ENCODE measurements around the gene SLC27A3.

SLC27A3 gene, protein sequence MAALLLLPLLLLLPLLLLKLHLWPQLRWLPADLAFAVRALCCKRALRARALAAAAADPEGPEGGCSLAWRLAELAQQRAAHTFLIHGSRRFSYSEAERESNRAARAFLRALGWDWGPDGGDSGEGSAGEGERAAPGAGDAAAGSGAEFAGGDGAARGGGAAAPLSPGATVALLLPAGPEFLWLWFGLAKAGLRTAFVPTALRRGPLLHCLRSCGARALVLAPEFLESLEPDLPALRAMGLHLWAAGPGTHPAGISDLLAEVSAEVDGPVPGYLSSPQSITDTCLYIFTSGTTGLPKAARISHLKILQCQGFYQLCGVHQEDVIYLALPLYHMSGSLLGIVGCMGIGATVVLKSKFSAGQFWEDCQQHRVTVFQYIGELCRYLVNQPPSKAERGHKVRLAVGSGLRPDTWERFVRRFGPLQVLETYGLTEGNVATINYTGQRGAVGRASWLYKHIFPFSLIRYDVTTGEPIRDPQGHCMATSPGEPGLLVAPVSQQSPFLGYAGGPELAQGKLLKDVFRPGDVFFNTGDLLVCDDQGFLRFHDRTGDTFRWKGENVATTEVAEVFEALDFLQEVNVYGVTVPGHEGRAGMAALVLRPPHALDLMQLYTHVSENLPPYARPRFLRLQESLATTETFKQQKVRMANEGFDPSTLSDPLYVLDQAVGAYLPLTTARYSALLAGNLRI

DNA sequence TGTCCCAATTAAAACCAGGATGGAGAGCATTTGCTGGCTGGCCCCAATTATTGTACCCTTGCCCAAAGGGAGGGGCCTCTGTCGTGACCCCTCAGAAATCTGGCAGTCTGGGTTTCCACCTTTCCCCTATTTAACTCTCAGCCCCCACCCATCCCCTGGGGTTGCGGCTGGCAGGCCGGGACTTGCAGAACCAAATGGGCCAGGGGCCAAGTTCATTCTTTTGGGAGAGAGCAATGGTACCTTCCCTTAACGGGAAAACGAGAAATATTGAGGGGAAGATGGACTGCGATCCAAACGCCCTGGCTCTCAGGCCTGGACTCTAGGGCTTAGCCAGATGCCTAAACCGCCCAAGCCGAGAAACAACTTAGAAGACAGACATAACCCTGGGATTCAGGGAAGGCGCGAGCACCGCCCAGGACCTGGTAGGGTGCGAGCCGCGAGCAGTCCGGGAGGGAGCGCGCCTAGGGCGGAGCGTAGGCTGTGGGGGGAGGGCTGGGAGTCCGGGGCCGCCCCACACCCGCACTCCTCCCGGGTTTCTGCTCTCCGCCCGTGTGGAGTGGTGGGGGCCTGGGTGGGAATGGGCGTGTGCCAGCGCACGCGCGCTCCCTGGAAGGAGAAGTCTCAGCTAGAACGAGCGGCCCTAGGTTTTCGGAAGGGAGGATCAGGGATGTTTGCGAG is at the start of gene SLC27A3:
SLC27A3 (plus strand) TSS at position 628 of the 678 bp plus-strand sequence. CDS start 91 bp downstream, outside the sequence.
- DNase-seq = no peak

DNA sequence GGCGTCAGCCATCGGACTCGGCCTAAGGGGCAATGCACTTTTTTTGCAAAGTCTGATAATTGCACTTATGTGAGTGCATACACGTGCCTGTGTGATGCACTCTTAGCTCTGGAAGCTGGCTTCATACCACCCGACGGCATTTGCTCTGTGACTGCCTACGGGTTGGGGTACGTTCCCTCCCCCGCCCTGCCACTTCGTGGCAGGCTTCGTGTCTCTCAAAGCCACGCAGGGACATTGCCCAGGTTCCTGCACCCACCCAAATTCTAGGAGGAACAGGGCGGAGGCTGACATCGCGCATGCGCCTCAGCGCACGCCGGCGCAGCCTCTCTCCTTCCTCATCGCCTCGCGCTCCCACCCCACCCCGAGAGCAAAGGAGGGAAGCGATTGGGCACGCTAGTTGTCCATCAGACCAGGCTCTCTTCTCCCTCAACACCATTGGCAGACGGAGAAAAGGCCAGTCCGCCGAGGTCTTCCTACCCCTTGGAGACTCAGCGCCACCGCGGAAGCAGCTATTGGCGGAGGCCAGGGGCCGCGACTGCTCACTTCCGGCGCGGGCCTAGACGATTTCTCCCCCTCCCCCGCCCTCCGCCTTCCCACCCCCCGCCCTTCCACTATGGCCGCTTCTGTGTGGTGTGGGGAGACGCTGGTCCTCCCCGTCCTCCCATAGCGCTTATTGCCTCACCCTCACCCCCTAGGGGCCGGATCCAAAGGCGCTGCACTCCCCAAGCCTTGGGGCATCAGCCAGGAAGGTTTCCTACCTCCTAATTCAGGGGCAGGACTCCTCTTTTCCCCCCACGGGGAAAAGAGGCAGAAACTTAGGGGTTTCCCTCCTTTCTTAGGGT is 47.5 kb upstream of the SLC27A3 start, which contains the start of gene INTS3:
INTS3 (plus strand) TSS at position 588 of the 842 bp plus-strand sequence. CDS start 585 bp downstream, outside the sequence.
- peak; percentile 99 for DNase-seq

GRCh38 chr1:153728305-153729066 is 46.7 kb upstream of the SLC27A3 start:
- no peak for DNase-seq

- no peak for DNase-seq
Measured at GRCh38 chr1:153730468-153730988, 44.7 kb upstream of the SLC27A3 start.

DNA sequence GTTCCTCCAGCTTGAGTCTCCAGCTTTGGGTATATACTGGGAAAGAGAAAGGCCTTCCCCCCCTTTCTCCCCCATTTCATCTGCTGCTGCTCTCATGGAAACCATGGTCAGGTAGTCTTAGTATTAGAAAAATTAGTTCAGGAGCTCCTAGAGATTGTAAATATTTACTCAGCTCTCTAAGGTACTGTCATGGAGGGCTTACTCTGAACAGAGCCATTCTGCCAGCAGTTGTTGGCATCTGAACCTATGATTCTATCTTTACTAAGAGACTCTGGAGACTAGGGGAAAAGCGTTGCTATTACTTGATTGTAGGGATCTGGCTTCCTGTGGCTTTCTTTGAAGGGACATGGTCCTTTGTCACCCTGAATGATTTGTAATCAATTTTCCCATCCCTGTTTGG is 41.2 kb upstream of the SLC27A3 start:
- no peak for DNase-seq

DNA sequence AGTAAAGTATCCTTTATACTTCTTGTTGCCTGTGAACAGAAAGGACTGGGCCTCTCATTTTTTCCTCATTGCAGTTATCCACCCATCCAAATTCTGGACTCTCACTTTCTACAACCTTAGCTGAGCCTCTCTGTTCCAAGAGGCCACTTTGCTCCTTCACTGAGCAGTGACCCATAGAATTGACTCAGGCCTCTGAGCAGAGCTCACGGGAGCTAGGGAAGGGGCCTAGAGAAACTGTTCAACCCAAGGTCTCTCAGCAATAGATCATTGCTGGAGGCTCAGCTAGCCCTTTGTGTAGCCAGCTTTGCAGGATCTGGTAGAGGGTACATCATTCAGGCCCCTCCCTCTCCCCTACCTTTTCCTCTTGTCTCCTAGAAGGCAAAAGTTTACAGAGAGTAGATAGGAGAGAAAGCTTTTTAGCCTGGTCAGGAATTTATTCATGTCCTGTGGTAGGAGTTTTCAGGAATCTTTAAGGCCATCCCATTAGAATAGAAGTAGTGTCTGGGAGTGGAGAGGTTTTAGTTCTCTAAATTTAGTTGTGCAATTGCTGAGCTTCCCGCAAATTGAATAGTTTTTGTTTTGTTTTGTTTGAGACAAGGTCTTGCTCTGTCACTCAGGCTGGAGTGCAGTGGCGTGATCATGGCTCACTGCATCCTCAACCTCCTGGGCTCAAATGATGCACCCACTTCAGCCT is 40.7 kb upstream of the SLC27A3 start:
- no peak for DNase-seq

DNA sequence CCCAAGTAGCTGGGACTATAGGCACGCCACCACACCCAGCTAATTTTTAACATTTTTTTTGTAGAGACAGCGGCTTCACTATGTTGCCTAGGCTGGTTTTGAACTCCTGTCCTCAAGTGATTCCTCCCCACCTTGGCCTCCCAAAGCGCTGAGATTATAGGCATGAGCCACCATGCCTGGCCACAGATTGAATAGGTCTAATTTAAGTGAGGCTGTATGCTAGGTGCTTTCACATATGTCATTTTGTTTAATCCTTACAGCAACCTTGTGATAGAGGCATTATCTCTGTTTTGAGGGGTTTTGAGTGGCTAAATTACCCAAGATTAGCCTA is 40.2 kb upstream of the SLC27A3 start:
- no peak for DNase-seq

DNA sequence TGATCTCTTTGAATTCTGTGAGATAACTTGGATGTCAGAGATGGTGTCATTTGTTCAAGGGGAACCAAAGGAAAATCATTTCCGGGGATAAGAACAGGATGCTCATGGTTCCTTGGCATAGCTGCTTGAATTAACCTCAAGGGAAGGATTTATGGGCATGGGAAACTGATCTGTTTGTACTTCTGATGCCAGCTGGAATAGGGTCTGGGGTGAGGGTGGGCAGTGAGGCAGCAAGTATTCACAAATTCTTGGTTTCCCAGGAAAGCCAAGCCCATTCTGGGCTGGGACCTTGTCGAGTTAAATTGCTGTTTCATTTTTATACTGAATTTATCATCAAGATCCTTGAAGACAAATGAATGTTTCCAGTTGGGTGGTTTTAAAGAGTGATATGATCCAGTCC is 33.2 kb upstream of the SLC27A3 start:
- DNase-seq = no peak

DNA sequence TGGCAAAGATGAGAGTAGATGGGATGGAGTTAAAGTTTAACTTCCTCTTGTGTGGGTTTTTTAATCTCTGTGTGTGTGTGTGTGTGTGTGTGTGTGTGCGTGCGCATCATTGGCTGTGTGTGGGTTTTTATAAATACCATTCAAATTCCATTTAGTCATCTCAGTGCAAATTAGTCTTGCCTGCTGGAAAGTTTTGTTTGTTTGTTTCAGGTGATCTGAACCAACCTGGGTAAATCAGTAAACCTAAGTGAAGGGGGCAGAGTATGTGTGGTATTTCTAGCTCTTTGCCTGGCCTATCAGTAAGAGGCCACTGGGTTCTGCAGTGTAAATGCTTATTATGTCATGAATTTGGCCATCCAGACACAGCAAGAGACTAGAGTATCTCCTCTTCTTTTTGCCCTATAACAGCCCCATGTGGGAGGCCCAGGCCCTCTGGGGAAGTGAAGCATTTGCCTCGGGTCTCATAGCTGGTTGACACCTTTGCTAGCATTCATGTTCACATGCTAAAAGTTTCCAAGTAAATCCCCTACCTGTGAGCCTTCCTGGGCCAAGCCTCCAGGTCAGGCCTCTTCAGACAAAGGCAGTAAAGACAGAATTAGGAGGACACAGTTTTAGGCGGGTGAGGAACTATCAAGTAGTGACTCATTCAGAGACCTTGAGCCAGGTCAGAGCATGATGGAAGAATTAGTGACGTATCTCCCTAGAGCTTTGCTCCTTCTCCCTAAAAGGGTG is 32.6 kb upstream of the SLC27A3 start:
- no peak for DNase-seq

- no peak for DNase-seq
Measured at GRCh38 chr1:153745417-153745816, 29.8 kb upstream of the SLC27A3 start.

DNA sequence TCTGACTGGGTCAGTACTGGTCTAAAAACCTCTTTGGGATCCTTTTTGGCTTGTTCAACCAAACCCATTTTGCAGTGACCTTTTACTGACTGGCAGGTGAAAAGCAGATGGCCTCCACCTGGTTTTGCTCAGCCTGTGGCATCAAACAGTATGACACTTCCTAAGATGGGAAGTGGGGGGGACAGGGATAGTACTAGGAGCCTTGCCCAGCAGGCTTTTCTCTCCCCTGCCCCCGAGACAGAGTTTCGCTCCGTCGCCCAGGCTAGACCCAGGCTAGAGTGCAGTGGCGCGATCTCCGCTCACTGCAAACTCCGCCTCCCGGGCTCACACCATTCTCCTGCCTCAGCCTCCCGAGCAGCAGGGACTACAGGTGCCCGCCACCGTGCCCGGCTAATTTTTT is 29.0 kb upstream of the SLC27A3 start:
- no peak for DNase-seq

DNA sequence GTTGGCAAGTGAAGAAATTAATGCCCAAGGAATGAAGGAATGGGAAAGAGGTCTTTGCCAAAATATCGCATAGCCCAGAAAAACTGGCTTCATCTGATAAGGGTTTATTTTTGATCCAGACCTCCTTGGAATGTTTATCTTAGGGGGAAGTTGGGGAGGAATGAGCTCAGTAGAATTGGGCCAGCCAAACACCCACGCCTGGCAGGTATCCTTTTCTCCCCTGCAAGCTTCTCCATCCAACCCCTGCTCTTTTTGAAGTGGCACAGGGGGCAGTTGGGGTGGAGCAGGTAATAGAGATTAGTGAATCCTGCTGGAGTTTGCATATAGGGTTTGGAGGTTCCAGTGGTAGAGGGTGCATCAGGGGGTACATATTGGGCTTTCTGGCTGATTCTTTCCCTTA is 26.3 kb upstream of the SLC27A3 start:
- DNase-seq = no peak

GRCh38 chr1:153749408-153750005 is 25.7 kb upstream of the SLC27A3 start:
- peak; percentile 70 for DNase-seq

GRCh38 chr1:153750026-153750995 is 24.9 kb upstream of the SLC27A3 start:
- no peak for DNase-seq

DNA sequence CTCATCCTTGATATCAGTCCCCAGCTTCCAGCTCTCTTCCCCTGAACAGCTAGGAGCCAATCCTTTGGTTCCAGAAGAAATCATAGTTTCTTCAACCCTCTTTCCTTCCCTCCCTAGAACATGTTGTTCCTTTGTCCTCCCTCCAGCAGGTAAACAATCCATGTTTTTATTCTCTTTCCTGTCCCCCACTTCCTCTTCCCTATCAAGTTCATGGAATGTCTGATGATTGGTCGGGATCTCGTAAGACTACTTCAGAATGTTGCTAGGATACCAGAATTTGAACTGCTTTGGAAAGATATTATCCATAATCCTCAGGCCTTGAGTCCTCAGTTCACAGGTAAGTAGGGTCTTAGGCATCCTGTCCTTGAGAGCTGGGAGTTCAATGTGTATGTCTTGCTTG is 23.1 kb upstream of the SLC27A3 start:
- no peak for DNase-seq

DNA sequence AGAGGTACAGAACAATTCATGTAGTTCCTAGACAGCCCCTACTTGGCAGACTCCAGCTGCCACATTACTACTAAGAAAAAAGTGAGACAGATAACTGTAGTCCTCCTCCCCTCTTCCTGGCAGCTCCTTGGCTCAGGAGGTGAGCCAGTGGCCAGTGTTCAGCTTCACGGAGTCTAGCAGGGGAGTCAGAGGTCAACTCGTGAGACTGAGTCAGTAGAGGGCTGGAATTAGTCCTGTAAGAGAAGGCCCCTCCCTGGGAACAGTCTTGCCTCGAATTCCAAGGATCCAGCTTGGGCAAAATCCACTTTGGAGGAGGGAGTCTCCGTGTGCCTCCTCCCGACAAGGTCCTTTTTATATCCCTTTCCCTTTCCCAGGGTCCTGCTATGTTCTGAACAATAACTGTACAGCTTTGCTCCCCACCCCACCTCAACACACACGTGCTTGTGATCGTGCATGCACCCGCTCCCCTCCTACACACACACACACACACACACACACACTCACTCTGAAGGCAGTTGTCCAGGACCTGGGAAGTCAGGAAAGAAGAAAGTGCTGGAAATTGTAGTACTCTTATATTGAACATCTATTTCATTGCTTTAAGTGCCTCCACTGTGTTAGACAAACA is 22.5 kb upstream of the SLC27A3 start:
- no peak for DNase-seq

GRCh38 chr1:153754266-153754665 is 20.9 kb upstream of the SLC27A3 start:
- DNase-seq = no peak

GRCh38 chr1:153760440-153760839 is 14.8 kb upstream of the SLC27A3 start:
- DNase-seq = no peak
